Measurements from ENCODE around the gene PPRC1.

The PPRC1 gene, protein sequence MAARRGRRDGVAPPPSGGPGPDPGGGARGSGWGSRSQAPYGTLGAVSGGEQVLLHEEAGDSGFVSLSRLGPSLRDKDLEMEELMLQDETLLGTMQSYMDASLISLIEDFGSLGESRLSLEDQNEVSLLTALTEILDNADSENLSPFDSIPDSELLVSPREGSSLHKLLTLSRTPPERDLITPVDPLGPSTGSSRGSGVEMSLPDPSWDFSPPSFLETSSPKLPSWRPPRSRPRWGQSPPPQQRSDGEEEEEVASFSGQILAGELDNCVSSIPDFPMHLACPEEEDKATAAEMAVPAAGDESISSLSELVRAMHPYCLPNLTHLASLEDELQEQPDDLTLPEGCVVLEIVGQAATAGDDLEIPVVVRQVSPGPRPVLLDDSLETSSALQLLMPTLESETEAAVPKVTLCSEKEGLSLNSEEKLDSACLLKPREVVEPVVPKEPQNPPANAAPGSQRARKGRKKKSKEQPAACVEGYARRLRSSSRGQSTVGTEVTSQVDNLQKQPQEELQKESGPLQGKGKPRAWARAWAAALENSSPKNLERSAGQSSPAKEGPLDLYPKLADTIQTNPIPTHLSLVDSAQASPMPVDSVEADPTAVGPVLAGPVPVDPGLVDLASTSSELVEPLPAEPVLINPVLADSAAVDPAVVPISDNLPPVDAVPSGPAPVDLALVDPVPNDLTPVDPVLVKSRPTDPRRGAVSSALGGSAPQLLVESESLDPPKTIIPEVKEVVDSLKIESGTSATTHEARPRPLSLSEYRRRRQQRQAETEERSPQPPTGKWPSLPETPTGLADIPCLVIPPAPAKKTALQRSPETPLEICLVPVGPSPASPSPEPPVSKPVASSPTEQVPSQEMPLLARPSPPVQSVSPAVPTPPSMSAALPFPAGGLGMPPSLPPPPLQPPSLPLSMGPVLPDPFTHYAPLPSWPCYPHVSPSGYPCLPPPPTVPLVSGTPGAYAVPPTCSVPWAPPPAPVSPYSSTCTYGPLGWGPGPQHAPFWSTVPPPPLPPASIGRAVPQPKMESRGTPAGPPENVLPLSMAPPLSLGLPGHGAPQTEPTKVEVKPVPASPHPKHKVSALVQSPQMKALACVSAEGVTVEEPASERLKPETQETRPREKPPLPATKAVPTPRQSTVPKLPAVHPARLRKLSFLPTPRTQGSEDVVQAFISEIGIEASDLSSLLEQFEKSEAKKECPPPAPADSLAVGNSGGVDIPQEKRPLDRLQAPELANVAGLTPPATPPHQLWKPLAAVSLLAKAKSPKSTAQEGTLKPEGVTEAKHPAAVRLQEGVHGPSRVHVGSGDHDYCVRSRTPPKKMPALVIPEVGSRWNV (N-terminal part only)

GRCh38 chr10:102132563-102133372, at the start of gene PPRC1:
PPRC1 (plus strand) TSS chr10:102133040; CDS start chr10:102133069, 29 bp downstream.
- peak; percentile 98 for DNase-seq

DNA sequence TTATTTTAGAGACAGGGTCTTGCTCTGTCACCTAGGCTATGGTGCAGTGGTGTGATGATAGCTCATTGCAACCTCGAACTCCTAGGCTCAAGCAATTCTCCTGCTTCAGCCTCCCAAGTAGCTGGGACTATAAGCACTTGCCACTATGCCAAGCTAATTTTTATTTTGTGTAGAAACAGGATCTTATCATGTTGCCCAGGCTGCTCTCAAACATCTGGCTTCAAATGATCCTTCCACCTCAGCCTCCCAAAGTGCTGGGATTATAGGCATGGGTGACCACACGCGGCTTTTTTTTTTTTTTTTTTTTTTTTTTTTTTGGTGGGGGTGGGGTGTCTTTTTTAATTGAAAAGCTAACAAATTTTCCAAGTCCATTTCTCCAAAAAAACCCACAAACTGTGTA, 49.3 kb upstream of the PPRC1 start:
- DNase-seq: no peak

DNA sequence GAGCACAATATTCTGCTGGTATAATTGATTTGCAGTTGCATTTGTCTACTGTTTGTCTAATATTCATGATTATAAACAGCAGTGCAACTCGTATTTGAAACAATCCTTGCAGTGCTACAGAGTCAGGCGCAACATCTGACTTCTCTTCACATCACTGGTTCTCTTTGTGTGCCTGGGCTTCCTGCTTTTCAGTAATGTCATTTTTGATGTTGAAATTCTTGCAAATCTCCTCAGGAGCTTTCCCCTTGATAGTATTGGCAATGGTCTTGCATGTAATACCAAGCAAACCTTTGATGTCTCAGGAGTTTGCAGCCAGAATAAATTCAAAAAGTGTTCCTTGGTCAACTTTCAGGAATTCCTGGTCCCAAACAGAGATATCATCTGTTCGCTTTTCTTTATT, 47.5 kb upstream of the PPRC1 start:
- no peak for DNase-seq

DNA sequence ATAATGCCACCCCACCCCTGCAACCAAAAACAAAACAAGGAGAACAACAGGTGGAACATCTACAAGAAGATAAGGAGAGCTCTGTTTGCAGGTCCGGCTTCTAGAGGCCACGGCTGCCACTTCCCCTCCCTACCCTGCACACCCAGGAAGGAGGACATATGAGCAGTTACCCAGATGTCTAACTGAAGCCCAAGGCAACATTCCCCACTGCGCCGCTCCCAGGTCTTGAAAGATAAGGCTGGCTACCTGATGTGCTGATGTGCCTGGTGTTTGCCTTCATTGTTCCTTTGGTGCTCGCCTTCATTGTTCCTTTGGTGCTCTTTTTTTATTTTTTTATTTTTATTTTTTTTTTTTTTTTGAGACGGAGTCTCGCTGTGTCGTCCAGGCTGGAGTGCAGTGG, 46.6 kb upstream of the PPRC1 start:
- no peak for DNase-seq

- no peak for DNase-seq
Measured at GRCh38 chr10:102090772-102091171, 42.1 kb upstream of the PPRC1 start.

- no peak for DNase-seq
Measured at GRCh38 chr10:102096449-102096848, 36.4 kb upstream of the PPRC1 start.

- no peak for DNase-seq
Measured at GRCh38 chr10:102101152-102101551, 31.7 kb upstream of the PPRC1 start.

DNA sequence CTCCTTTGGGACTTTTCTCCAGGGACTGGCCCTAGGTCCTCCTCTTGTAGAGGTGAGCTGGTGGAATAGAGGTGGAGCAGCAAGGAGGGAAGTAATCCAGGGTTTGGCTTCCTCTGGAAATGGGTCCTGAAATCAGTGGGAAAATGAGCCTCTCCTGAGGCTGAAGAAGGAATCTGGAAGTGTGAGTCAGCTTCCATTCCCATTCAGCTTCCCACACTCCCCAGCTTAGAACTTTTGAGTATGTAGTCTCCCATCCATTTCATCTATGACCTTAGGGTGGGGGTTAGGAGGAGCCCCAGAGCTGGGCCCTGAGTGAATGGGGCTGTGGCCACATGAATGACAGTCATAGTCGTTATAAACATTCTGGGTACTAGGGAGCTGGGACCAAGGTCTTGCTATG, 30.4 kb upstream of the PPRC1 start:
- DNase-seq: no peak

DNA sequence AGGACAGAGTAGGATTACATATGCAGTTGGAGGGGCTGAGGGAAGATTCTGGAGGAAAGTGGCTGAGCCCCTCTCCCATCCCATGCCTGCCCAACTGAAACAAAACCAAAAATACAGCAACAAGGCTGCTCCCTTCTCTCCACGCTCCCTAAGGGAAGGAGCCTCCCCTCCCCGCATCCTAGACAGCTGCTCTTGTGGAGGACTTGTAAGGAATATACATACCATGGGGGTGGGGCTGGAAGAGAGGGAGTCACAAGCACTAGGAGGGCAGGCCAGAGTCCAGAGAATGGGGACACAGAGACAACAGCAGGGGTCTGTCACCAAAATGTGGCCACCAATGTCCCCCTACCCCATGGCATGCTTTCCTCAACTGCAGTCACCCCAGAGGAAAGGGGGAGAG, 25.8 kb upstream of the PPRC1 start:
- DNase-seq: no peak

GRCh38 chr10:102109166-102110116, 23.4 kb upstream of the PPRC1 start:
- no peak for DNase-seq

- no peak for DNase-seq
Measured at GRCh38 chr10:102111276-102111675, 21.6 kb upstream of the PPRC1 start.

DNA sequence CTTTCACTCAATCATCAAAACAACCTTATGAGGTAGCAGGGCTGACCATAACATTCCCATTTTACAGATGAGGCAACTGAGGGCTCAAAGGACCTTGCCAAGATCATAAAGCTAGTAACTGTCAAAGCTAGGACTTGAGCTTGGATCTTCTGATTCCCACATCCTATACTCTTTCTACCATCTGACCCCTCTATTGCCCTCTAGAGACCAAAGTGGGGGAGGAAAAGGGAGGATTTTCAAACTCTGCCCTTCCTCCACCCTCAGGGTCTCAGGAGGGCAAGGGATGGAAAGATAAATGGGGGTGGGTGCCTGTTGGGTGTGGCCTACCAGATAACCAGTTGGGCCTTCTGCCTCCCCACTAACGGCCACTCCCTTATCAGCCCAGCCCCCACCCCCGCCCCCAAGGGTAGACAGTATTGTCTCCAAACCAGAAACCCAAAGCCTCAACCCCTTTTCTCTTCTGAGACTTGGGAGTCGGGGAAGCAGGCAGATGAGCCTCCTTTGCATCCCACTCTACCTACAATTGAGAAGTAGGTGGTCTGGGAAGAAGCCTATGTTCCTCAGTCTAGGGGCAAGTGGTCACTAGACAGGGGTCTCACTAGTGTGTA, 20.5 kb upstream of the PPRC1 start:
- no peak for DNase-seq

DNA sequence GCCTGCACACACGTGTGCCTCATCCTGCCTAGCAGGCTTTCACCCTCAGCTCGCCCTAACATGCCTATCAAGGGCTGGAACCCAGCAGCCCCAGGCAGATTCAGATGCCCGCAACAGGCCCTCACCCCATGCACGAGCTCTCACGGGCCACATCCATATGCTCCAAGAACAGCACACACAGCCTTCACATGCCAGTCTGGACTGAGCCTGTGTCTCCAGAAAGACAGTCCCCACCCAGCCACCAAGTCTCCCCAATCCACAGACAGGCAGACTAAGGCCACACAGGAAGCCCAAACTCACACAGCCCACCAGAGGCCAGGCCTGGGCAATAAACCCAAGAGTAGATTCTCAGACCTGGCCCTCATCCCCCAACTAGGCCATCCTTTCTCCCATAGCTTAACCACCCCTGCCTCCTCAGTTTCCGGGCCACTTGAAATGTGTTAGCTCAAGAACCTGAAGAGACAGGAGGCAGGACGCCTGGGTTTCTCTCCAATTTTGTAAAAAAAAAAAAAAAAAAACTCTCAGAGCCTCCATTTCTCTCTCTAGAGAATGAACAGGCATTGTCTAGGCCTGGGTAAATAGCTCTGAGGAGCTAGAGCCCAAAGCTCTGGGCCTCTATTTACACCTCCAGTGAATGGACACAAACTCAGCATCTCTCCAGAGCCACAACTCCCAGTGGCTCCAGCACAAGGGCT, 19.4 kb upstream of the PPRC1 start:
- peak; percentile 4 for DNase-seq

DNA sequence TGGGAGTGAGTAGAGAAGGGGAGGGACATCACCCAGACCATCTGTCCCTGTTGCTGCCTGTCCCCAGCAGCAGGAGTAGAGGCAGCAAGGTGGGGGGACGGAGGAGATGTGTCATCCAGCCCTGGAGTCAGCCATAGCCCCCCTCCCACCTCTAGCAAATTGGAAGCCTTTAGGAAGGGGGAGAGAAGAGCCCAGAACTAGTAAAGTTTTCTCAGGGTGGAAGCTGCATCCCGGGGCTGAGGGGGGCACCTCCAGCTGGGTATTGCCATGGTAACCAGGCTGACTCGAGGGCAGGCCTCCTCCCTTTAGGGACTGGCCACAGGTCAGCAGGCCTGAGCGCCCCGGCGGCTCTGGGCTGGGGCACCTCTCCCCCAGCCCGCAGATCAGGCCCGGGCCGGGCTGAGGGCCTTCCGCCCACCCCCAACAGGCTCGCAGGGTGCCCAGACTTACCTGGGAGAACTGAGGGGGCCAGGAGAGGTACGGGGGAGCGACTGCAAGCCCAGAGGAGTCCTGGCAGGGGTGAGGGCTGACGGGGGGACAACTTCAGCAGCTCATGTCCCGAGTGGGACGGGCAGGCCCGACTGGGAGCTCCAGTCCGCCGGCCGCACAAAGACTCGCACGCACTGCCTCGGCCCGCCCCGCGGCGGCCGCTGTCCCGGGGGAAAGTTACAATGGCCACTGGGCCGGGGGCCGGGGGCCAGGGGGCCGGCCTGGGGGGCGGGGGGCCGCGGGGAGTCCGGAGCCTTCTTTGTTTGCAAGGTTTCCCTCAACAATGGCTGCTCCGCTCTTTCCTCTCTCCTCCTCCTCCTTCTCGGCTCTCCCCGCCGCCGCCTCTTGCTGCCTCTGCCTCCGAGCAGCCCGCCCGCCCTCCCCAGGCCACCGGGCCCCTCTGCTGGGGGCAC, 18.6 kb upstream of the PPRC1 start:
- DNase-seq: no peak

DNA sequence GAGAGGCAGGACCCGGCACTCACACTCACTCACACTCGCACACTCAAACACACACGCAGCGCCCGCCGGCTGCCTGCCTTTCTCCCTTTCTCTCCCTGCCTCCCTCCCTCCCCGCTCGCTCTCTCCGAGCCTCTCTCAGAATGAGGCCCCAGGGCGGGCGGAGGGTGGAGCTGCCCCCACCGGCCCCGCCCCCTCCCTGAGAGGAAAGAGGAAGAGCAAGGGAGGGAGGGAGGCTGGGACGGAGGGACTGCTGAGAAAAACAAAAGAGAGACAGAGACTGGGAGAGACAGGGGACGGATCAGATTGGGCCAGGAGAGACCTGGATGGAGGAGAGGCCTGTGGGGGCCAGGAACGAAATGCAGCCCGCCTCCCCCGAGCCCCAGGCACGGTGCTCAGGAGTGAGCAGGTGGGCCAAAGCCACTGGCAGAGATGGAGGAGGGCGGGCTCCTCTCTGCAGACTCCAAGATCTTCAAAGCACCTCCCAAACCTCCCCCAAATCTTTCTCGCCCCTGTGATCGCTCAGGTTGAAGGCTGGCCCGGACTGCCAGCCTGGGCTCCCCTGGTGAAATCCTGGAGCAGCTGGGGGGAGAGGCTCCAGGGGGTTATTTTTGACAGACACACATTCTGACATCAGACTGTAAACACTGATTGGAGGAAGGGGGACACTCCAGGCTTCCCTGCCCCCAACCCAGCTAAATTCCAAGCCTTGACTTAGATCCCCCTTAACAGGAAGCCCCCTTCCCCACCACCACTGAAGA, 17.8 kb upstream of the PPRC1 start:
- DNase-seq: peak; percentile 84

GRCh38 chr10:102115775-102116174, 17.1 kb upstream of the PPRC1 start:
- no peak for DNase-seq

DNA sequence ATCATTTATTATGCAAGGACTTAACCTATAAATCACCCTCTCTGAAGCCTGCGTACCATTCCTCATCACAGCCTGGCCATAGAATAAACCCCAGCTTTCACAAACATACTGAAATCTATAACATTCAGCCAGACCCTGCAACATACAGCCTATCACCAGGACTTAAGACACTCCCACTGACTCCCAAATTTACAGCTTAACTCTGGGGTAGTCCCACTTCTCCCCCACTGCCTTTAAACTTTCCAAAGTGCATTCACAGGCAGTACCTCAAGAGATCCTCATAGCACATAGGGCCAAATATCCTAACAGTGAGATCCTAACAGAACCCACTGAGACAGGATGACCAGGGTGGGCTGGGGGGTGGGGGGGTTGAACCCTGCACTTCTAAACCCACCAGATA, 16.2 kb upstream of the PPRC1 start:
- DNase-seq: no peak
